Tibial artery (tissue), 4 donors: ENCODE results near the gene KLHL10.

Experiments
- DNase-seq, 2 donors: peaks; one replicate each; pipeline ENCODE4 v3.0.0-alpha.2; 2019
- H3K27ac ChIP-seq, 2 donors: fragments of 200-600 bp; sonication (generic) in 1 of 2; 1 replicate in 1 of 2; 2 replicates in 1 of 2; pipeline ENCODE4 v1.5.1; 2018 to 2019; ENCODE audit warnings: mild to moderate bottlenecking in 1 of 2
- H3K27me3 ChIP-seq, 2 donors: fragments of 200-600 bp; sonication (generic) in 1 of 2; one replicate each; pipeline versions ENCODE4 v1.5.1 to v1.6.0; 2016 to 2019
- H3K36me3 ChIP-seq, 3 donors: fragments of 200-600 bp; sonication (generic) in 2 of 3; one replicate each; pipeline ENCODE4 v1.5.1; 2016 to 2019; ENCODE audit warnings: mild to moderate bottlenecking in 2 of 3
- H3K4me1 ChIP-seq, 4 donors: fragments of 200-600 bp; sonication (generic) in 2 of 4; 1 replicate in 3 of 4; 2 replicates in 1 of 4; pipeline ENCODE4 v1.5.1; 2016 to 2019
- H3K4me3 ChIP-seq, 2 donors: fragments of 200-600 bp; sonication (generic) in 1 of 2; 1 replicate in 1 of 2; 2 replicates in 1 of 2; pipeline ENCODE4 v1.5.1; 2018 to 2019; ENCODE audit warnings: mild to moderate bottlenecking in 2 of 2
- H3K9me3 ChIP-seq, 3 donors: fragments of 200-600 bp; sonication (generic) in 1 of 3; one replicate each; pipeline ENCODE4 v1.5.1; 2016 to 2019
- CTCF ChIP-seq, 2 experiments: fragments of 200-600 bp in 1 of 2; fragments of 450-650 bp in 1 of 2; IDR thresholded peaks; one replicate each; pipeline ENCODE4 v1.5.1; 2017 to 2019; ENCODE audit warnings: antibody characterized with exemption in 2 of 2, mild to moderate bottlenecking in 1 of 2, moderate library complexity in 1 of 2
- intact Hi-C: fragments of 100-400 bp; cut with DNase I; formaldehyde crosslinking; loops from one replicate; pipeline ENCODE4 v1.15.0; 2023; ENCODE audit warnings: low total_unique reads

KLHL10 gene

DNA sequence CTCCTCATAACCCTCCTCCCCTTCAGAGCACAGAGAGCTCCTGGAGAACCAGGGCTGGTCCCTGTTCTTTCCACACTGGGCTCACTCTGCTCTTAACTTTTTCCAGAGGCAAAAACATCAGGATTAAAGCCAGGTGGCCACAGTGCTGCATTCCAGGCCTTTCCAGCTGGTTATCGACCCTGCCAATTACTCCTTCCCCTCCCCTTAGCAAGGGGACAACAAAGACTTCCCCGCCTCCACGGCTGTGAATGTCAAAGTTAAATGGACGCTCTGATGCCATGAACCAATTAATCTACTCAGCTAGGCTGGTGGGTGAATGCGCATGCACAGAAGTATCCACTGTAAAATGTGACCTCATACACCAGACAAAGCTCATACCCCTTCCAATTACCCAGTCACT, 58.0 kb downstream of the KLHL10 start:
- H3K36me3 ChIP-seq, result peaks cover 73 to 98% (median 91%) of the 10 kb centered on the region in 3 donors
- H3K4me1 ChIP-seq, result no peaks in the 10 kb centered on the region
- no peaks in the 10 kb centered on the region for H3K9me3 ChIP-seq
- no peak for DNase-seq
- intact Hi-C loops, result no loop called here
- H3K27me3 ChIP-seq, result no peaks in the 10 kb centered on the region
- TF ChIP-seq CTCF (IDR thresholded peaks at IDR 0.05), result no peak
- no peak overlapping the region for H3K27ac ChIP-seq
- H3K4me3 ChIP-seq, result no peak overlapping the region

DNA sequence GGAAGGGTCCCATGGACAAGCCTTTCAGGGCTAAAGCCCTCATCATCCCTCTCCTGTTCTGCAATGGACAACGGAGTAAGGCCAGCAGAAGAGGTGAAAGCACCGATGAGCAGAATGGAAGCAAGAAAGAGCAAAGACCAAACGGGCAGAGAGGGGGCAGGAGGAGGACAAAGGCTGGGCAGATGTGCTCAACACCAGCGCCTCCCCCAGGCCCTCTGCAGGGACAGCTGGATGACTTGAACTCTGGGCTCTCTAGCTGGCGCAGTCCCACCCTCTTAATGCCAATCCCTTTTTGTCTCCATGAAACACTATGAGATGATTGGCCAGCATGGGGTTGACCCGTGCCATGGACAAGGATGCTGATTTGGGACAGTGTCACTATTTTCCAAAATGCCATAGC, 59.1 kb downstream of the KLHL10 start:
- no peak for TF ChIP-seq CTCF (IDR thresholded peaks at IDR 0.05)
- peaks cover 68 to 100% (median 91%) of the 10 kb centered on the region in 3 donors for H3K36me3 ChIP-seq
- intact Hi-C loops, result no loop called here

More for the DNA sequence above, 59.1 kb downstream of the KLHL10 start:
- no peaks in the 10 kb centered on the region for H3K27me3 ChIP-seq
- H3K9me3 ChIP-seq, result no peaks in the 10 kb centered on the region
- no peak for DNase-seq
- no peak overlapping the region for H3K27ac ChIP-seq
- H3K4me1 ChIP-seq, result no peaks in the 10 kb centered on the region
- no peak overlapping the region for H3K4me3 ChIP-seq
